ENCODE measurements around the gene ST3GAL2. TPM values are rescaled to one million over a fixed set of nuclear protein-coding genes. Genes with fewer than 3 reads are reported as not detected.

Gene ST3GAL2
- total RNA-seq, 1 donor from 2014 or later, result 57.4 TPM

DNA sequence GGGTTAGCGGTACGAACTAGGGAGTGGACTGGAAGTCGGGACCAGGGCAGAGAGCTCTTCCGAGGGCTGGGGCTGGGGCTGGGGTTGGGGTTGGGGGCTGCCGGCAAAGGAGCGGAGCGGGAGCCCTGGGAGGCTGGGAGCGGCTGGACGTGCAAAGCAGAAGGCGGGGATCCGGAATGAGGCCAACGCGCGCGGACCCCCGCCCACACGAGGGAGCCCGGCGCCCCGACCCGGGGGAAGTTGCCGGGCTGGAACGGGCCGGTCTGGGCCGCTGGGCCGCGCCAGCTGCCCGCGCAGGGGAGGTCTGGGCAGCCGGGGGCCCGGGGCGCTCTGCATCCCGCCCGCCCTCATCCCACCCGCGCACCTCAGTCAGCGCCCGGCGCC is 323 bp downstream of the ST3GAL2 start:
- H3K4me1 Mint-ChIP-seq, result peaks cover 46% of the 10 kb centered on the region
- H3K4me3 Mint-ChIP-seq, result peak overlapping the region; percentile 96
- no peaks in the 10 kb centered on the region for H3K27me3 Mint-ChIP-seq
- DNase-seq (no peak), ATAC-seq (ENCODE audit: low read depth) (no peak)
- H3K9me3 Mint-ChIP-seq, result no peaks in the 10 kb centered on the region
- intact Hi-C loops (cut with micrococcal nuclease), result loop anchor here (5.0 kb wide), 1 partner anchor 1596 kb away; the partner anchor contains the start of gene TANGO6
- TF ChIP-seq, protein P1, sequence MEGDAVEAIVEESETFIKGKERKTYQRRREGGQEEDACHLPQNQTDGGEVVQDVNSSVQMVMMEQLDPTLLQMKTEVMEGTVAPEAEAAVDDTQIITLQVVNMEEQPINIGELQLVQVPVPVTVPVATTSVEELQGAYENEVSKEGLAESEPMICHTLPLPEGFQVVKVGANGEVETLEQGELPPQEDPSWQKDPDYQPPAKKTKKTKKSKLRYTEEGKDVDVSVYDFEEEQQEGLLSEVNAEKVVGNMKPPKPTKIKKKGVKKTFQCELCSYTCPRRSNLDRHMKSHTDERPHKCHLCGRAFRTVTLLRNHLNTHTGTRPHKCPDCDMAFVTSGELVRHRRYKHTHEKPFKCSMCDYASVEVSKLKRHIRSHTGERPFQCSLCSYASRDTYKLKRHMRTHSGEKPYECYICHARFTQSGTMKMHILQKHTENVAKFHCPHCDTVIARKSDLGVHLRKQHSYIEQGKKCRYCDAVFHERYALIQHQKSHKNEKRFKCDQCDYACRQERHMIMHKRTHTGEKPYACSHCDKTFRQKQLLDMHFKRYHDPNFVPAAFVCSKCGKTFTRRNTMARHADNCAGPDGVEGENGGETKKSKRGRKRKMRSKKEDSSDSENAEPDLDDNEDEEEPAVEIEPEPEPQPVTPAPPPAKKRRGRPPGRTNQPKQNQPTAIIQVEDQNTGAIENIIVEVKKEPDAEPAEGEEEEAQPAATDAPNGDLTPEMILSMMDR (IDR thresholded peaks at IDR 0.05), result no peak
- POLR2A ChIA-PET, result interaction anchor here (0.6 to 3.2 kb wide), 11 partner anchors 9 to 149 kb away, joined by 3 to 39 read pairs (median 7); partner anchors contain the start of genes AARS1, COG4, DDX19A and FCSK
- H3K27ac Mint-ChIP-seq, result peak overlapping the region; percentile 86
- H3K36me3 Mint-ChIP-seq (ENCODE audit: low read depth), result peaks cover 18% of the 10 kb centered on the region
- CTCF ChIA-PET, result interaction anchor here (1.2 to 1.6 kb wide), 3 partner anchors 16 to 58 kb away, joined by 5 to 6 read pairs (median 5); partner anchors contain the start of gene FCSK

DNA sequence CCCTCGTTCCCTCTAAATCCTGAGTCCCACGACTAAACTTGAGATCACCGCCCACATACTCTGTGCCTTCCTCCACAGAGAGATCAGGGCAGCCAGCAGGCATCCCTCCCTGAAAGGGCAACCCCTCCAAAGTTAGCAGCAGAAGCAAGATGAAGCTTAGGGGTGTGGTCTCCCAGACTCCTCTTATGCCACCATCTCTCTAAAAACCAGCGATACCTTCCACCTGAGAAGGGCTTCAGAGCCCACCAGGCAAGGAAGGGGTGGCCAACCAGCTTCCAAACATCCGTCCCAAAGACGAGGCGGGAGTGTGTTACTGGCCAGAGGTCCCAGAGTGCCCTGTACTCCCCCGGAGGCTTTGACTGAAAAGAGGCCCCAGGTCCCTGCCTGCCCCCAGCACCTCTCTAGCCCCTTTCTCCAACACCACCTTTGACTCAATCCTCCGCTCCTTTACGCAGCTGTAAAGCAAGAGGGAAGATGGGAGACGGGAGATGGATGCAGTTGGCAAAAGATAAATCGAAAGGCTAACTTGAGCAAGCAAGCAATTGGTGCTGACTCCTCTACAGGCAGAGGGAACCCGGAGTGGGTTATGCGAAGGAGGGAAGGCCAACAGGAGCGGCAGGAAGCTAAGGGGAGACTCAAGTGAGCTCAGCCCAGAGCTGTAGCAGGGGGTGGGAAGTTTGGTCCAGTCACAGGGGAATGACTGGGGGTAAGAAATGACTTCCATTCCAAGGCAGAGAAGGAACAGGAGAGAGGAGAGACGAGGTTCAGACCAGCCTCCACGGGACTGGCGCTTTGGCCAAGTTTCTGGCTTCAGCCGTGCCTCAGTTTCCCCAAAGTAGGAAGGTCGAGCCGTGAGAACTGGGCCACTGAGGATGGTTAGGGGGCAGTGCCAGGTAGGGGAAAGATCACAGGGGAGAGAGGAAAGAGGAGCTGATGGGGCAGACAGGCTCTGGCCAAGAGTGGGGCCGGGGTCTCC is 1.0 kb downstream of the ST3GAL2 start:
- no peak for DNase-seq
- ChIA-PET POLR2A (interaction anchor here (0.6 to 3.2 kb wide), 12 partner anchors 8 to 149 kb away, joined by 3 to 39 read pairs (median 8); partner anchors contain the start of genes AARS1, COG4, DDX19A and FCSK), CTCF (interaction anchor here (1.2 to 1.6 kb wide), 3 partner anchors 16 to 57 kb away, joined by 5 to 6 read pairs (median 5); partner anchors contain the start of gene FCSK)
- Mint-ChIP-seq H3K4me3 (peak overlapping the region; percentile 96), H3K9me3 (no peaks in the 10 kb centered on the region), H3K4me1 (peaks cover 53% of the 10 kb centered on the region), H3K27me3 (no peaks in the 10 kb centered on the region), H3K36me3 (ENCODE audit: low read depth) (peaks cover 20% of the 10 kb centered on the region), H3K27ac (peak overlapping the region; percentile 86)
- no peak for ATAC-seq (ENCODE audit: low read depth)
- intact Hi-C loops (cut with micrococcal nuclease), result loop anchor here (5.0 kb wide), 1 partner anchor 1596 kb away; the partner anchor contains the start of gene TANGO6
- TF ChIP-seq, protein P1 (IDR thresholded peaks at IDR 0.05), result no peak

GRCh38 chr16:70437017-70437581 is 1.8 kb downstream of the ST3GAL2 start:
- peaks cover 60% of the 10 kb centered on the region for H3K4me1 Mint-ChIP-seq
- intact Hi-C loops (cut with micrococcal nuclease), result loop anchor here (5.0 kb wide), 1 partner anchor 1595 kb away; the partner anchor contains the start of gene TANGO6

DNA sequence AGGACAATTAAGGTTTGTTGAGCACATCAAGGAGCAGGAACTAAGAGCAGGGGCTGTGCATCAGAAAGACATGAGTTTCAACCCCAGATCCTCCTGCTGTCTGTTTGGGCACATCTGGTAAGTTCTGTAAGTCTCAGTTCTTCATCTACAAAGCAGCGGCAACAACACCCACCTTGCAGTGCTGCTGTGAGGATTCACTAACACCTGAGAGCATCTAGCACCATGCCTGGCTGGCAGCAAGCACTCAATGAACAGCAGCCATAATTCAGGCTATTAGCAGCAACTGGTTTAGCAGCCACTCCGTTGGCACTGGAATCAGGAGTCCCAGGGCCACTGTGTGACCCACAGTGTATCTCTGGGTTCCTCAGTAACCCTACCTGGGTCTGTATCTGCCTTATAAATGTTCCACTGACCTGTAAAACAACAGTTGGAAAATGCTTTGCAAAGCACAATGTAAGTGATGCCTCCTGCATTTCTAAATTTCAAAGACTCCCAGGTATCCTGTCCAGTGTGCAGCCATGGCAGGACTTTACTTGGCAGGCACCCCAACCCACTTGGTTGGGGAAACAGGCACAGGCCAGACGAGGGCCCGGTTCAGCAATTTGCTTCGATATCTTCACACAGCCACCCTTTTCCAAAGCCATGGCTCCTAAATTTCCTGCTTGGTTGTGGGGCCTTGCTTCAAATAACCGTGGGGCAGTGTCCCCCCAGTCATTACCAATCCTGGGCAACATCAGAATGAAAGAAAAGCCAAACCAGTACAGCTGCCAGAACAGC is 4.2 kb downstream of the ST3GAL2 start:
- intact Hi-C loops (cut with micrococcal nuclease), result loop anchor here (5.0 kb wide), 1 partner anchor 1592 kb away; the partner anchor contains the start of gene TANGO6
- TF ChIP-seq, protein P1 (IDR thresholded peaks at IDR 0.05), result no peak

More at GRCh38 chr16:70437017-70437581, 1.8 kb downstream of the ST3GAL2 start:
- POLR2A ChIA-PET, result interaction anchor here (0.7 to 3.2 kb wide), 4 partner anchors 18 to 97 kb away, joined by 5 to 39 read pairs (median 8); partner anchors contain the start of gene FCSK
- H3K27me3 Mint-ChIP-seq, result no peaks in the 10 kb centered on the region
- CTCF ChIA-PET, result interaction anchor here (1.2 to 1.6 kb wide), 3 partner anchors 17 to 56 kb away, joined by 5 to 6 read pairs (median 5); partner anchors contain the start of gene FCSK
- ATAC-seq (ENCODE audit: low read depth) (no peak), DNase-seq (no peak)
- TF ChIP-seq, protein P1 (IDR thresholded peaks at IDR 0.05), result no peak
- H3K27ac Mint-ChIP-seq, result peak overlapping the region; percentile 86
- peak overlapping the region; percentile 96 for H3K4me3 Mint-ChIP-seq
- peaks cover 20% of the 10 kb centered on the region for H3K36me3 Mint-ChIP-seq (ENCODE audit: low read depth)
- no peaks in the 10 kb centered on the region for H3K9me3 Mint-ChIP-seq

More for the DNA sequence above, 4.2 kb downstream of the ST3GAL2 start:
- no peaks in the 10 kb centered on the region for H3K9me3 Mint-ChIP-seq
- CTCF ChIA-PET, result no interaction called here
- H3K27ac Mint-ChIP-seq, result peak overlapping the region; percentile 79
- peak overlapping the region; percentile 12 for H3K4me3 Mint-ChIP-seq
- no peak for DNase-seq
- POLR2A ChIA-PET, result no interaction called here
- peaks cover 20% of the 10 kb centered on the region for H3K36me3 Mint-ChIP-seq (ENCODE audit: low read depth)
- H3K4me1 Mint-ChIP-seq, result peaks cover 81% of the 10 kb centered on the region
- ATAC-seq (ENCODE audit: low read depth), result no peak
- H3K27me3 Mint-ChIP-seq, result no peaks in the 10 kb centered on the region

All from activated B cell treated with CpG ODN at 0.5 μM for 24 hours (primary cell).